ENCODE data around the gene UNC45B.
"Not testable (repeated sequence)": the region's sequence is repeated elsewhere in the genome, so short reads cannot be mapped to it uniquely, and the experiment has no call there.

- not testable (repeated sequence) for TF ChIP-seq CTCF (IDR thresholded peaks at IDR 0.05); POLR2AphosphoS5 (IDR thresholded peaks at IDR 0.05); POLR2A (IDR thresholded peaks at IDR 0.05); EP300 (IDR thresholded peaks at IDR 0.05; ENCODE audit: low read depth)
Observed at GRCh38 chr17:35234315-35234714, 86.7 kb downstream of the UNC45B start.
